ENCODE results near the gene RNF183.

Gene RNF183

DNA sequence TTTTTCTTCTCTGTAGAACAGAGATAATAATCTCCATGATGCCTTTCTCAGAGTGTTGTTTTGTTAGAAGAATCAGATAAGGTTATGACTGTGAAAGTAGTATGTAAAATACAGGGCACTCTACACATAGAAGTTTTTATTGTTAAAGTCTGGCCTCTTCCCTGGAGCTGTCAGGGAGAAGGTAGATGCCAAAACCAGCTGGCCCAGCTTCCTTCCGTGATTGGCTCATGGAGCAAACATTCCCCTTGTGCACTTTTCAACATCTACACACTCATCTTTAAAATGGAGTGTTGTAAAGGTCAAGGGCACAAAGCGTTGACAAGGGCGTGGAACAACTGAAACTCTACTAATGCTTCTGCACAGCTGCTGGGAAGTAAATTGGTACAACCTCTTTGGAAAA is 7.4 kb upstream of the RNF183 start:
- Histone ChIP-seq H3K27ac (replicated peaks) (no peak overlapping the region), H3K27me3 (ENCODE audit: insufficient read depth, poor library complexity, severe bottlenecking) (no peaks in the 10 kb centered on the region), H3K4me3 (replicated peaks; ENCODE audit: insufficient read depth, low read length) (no peak overlapping the region)
- DNase-seq (ENCODE audit: low read depth in 1 of 2, low spot score in 1 of 2): no peak
- no peak for TF ChIP-seq GABPA (IDR thresholded peaks at IDR 0.05; ENCODE audit: low read depth)
- TF ChIP-seq, protein P1, sequence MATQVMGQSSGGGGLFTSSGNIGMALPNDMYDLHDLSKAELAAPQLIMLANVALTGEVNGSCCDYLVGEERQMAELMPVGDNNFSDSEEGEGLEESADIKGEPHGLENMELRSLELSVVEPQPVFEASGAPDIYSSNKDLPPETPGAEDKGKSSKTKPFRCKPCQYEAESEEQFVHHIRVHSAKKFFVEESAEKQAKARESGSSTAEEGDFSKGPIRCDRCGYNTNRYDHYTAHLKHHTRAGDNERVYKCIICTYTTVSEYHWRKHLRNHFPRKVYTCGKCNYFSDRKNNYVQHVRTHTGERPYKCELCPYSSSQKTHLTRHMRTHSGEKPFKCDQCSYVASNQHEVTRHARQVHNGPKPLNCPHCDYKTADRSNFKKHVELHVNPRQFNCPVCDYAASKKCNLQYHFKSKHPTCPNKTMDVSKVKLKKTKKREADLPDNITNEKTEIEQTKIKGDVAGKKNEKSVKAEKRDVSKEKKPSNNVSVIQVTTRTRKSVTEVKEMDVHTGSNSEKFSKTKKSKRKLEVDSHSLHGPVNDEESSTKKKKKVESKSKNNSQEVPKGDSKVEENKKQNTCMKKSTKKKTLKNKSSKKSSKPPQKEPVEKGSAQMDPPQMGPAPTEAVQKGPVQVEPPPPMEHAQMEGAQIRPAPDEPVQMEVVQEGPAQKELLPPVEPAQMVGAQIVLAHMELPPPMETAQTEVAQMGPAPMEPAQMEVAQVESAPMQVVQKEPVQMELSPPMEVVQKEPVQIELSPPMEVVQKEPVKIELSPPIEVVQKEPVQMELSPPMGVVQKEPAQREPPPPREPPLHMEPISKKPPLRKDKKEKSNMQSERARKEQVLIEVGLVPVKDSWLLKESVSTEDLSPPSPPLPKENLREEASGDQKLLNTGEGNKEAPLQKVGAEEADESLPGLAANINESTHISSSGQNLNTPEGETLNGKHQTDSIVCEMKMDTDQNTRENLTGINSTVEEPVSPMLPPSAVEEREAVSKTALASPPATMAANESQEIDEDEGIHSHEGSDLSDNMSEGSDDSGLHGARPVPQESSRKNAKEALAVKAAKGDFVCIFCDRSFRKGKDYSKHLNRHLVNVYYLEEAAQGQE (IDR thresholded peaks at IDR 0.05; ENCODE audit: insufficient replicate concordance, low read depth): no peak
- TF ChIP-seq SPI1 (IDR thresholded peaks at IDR 0.05; ENCODE audit: borderline replicate concordance, low read depth): no peak
- TF ChIP-seq, protein P2, sequence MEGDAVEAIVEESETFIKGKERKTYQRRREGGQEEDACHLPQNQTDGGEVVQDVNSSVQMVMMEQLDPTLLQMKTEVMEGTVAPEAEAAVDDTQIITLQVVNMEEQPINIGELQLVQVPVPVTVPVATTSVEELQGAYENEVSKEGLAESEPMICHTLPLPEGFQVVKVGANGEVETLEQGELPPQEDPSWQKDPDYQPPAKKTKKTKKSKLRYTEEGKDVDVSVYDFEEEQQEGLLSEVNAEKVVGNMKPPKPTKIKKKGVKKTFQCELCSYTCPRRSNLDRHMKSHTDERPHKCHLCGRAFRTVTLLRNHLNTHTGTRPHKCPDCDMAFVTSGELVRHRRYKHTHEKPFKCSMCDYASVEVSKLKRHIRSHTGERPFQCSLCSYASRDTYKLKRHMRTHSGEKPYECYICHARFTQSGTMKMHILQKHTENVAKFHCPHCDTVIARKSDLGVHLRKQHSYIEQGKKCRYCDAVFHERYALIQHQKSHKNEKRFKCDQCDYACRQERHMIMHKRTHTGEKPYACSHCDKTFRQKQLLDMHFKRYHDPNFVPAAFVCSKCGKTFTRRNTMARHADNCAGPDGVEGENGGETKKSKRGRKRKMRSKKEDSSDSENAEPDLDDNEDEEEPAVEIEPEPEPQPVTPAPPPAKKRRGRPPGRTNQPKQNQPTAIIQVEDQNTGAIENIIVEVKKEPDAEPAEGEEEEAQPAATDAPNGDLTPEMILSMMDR (IDR thresholded peaks at IDR 0.05; ENCODE audit: insufficient read depth, low read length): no peak
- TF ChIP-seq POLR2AphosphoS5 (IDR thresholded peaks at IDR 0.05; ENCODE audit: low read depth): no peak

DNA sequence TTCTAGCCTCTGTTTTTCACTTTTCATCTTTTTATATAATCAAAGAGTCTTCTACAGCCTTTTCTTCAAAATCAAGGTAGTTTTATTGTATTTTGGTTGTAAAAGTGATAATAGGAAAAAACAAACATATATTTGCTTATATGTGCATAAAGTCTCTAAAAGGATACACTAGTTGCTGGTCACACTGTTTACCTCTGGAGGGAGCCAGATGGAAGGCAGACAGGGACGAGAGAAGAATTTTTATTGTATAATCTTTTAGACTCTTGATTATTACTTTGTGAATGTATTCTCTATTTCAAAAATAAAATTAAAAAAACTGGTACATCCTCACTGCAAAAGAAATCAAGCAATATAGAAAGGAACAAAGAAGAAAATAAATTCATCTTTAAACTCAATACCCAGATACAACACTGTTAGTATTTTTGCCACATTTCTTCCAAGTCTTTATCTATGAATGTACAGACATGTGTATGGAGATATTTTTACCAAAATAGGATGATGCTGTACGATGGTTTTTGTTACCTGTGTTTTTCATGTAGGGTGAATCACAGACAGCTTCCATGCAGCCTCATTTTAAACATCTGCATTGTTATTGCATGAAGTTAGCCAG is 6.1 kb upstream of the RNF183 start:
- Histone ChIP-seq H3K27ac (replicated peaks) (no peak overlapping the region), H3K4me3 (replicated peaks; ENCODE audit: insufficient read depth, low read length) (no peak overlapping the region), H3K27me3 (ENCODE audit: insufficient read depth, poor library complexity, severe bottlenecking) (no peaks in the 10 kb centered on the region)
- TF ChIP-seq, protein P2 (IDR thresholded peaks at IDR 0.05; ENCODE audit: insufficient read depth, low read length): peak; percentile 59
- TF ChIP-seq SPI1 (IDR thresholded peaks at IDR 0.05; ENCODE audit: borderline replicate concordance, low read depth) (no peak), POLR2AphosphoS5 (IDR thresholded peaks at IDR 0.05; ENCODE audit: low read depth) (no peak), GABPA (IDR thresholded peaks at IDR 0.05; ENCODE audit: low read depth) (no peak)
- TF ChIP-seq, protein P1 (IDR thresholded peaks at IDR 0.05; ENCODE audit: insufficient replicate concordance, low read depth): no peak
- DNase-seq (ENCODE audit: low read depth in 1 of 2, low spot score in 1 of 2): peak in 1 of 2 experiments; percentile 45

DNA sequence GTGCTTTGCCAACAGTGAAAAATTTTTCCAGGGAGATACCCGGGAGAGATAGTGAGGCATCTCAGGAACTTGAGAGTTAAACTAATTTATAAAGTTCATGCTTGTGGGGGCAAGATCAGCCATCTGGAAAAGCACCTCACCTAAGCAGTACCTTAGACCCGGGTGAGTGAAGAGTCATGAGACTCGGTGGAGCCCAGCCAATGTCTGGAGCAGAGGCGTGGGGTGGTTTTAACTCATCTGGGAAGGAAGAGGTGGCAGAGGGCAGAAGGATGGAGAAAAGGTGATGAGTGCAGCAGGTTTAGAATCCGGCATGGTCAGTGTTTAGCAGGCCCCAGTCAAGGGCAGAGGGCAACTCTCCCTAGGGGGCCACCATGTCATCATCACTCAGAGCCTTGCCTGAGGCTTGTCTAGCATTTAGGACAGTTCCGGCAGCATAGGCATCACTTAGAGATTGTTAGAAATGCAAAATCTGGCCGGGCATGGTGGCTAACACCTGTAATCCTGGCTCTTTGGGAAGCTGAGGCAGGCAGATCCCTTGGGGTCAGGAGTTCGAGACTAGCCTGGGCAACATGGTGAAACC is 4.3 kb upstream of the RNF183 start:
- TF ChIP-seq, protein P1 (IDR thresholded peaks at IDR 0.05; ENCODE audit: insufficient replicate concordance, low read depth): no peak
- TF ChIP-seq SPI1 (IDR thresholded peaks at IDR 0.05; ENCODE audit: borderline replicate concordance, low read depth) (no peak), GABPA (IDR thresholded peaks at IDR 0.05; ENCODE audit: low read depth) (no peak), POLR2AphosphoS5 (IDR thresholded peaks at IDR 0.05; ENCODE audit: low read depth) (no peak)
- TF ChIP-seq, protein P2 (IDR thresholded peaks at IDR 0.05; ENCODE audit: insufficient read depth, low read length): no peak
- H3K27me3 ChIP-seq (ENCODE audit: insufficient read depth, poor library complexity, severe bottlenecking): no peaks in the 10 kb centered on the region
- no peak for DNase-seq (ENCODE audit: low read depth in 1 of 2, low spot score in 1 of 2)
- H3K27ac ChIP-seq (replicated peaks): no peak overlapping the region
- no peak overlapping the region for H3K4me3 ChIP-seq (replicated peaks; ENCODE audit: insufficient read depth, low read length)

Measured in HL-60 (cell line).